ENCODE results near the gene SP7. TPM values are rescaled to one million over a fixed set of nuclear protein-coding genes. Genes with fewer than 3 reads are reported as not detected.
A peak's percentile ranks its signal among the peaks of the same experiment; 100 is the strongest.

The SP7 gene
- total RNA-seq, 1 donor from 2014 or later: 0.07 TPM

DNA sequence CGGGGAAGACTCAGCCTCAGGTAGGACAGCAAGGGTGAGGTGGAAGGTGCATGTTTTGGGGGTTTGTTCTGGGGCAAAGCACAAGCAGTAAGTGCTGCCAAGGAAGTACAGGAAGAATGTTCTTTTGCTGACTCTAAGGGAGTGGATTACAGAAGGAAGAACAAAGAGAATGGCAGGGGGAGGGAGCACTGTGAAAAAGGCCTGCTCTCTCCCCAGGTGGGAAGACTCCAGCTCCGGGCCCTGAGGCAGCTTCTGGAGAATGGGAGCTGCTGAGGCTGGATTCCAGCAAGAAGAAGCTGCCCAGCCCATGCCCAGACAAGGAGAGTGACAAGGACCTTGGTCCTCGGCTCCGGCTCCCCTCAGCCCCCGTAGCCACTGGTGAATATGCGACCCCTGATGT is 47.8 kb downstream of the SP7 start:
- Mint-ChIP-seq H3K4me1 (no peaks in the 10 kb centered on the region), H3K36me3 (ENCODE audit: low read depth) (peaks cover 19% of the 10 kb centered on the region), H3K27me3 (ENCODE audit: low read depth) (no peaks in the 10 kb centered on the region)

DNA sequence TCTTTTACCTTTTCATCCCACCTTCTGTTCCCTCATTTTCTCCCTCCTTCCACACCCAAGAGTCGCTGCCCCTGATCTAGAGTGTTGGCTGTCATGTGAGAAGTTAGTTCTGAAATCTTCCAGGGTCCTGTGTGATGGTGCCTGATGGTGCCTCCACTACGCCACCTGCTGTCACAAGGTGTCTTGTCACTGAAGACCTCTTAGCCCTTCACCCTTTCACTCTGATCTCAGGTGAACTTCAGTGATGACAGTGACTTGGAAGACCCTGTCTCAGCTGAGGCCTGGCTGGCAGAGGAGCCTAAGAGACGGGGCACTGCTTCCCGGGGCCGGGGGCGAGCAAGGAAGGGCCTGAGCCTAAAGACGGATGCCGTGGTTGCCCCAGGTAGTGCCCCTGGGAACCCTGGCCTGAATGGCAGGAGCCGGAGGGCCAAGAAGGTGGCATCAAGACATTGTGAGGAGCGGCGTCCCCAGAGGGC is 48.4 kb downstream of the SP7 start:
- peak overlapping the region; percentile 7 for H3K4me3 Mint-ChIP-seq
- TF ChIP-seq, protein P1, sequence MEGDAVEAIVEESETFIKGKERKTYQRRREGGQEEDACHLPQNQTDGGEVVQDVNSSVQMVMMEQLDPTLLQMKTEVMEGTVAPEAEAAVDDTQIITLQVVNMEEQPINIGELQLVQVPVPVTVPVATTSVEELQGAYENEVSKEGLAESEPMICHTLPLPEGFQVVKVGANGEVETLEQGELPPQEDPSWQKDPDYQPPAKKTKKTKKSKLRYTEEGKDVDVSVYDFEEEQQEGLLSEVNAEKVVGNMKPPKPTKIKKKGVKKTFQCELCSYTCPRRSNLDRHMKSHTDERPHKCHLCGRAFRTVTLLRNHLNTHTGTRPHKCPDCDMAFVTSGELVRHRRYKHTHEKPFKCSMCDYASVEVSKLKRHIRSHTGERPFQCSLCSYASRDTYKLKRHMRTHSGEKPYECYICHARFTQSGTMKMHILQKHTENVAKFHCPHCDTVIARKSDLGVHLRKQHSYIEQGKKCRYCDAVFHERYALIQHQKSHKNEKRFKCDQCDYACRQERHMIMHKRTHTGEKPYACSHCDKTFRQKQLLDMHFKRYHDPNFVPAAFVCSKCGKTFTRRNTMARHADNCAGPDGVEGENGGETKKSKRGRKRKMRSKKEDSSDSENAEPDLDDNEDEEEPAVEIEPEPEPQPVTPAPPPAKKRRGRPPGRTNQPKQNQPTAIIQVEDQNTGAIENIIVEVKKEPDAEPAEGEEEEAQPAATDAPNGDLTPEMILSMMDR (conservative IDR thresholded peaks at IDR 0.05): peak; percentile 73
- no peak overlapping the region for H3K27ac Mint-ChIP-seq (ENCODE audit: unreplicated experiment)
- no peaks in the 10 kb centered on the region for H3K27me3 Mint-ChIP-seq (ENCODE audit: low read depth)
- H3K4me1 Mint-ChIP-seq: no peaks in the 10 kb centered on the region
- peaks cover 15% of the 10 kb centered on the region for H3K36me3 Mint-ChIP-seq (ENCODE audit: low read depth)
- no peaks in the 10 kb centered on the region for H3K9me3 Mint-ChIP-seq
- DNase-seq (ENCODE audit: low read depth, low spot score): peak; percentile 56

More for the DNA sequence above, 47.8 kb downstream of the SP7 start:
- DNase-seq (ENCODE audit: low read depth, low spot score): no peak
- Mint-ChIP-seq H3K4me3 (no peak overlapping the region), H3K9me3 (no peaks in the 10 kb centered on the region), H3K27ac (ENCODE audit: unreplicated experiment) (no peak overlapping the region)
- TF ChIP-seq, protein P1 (conservative IDR thresholded peaks at IDR 0.05): no peak

DNA sequence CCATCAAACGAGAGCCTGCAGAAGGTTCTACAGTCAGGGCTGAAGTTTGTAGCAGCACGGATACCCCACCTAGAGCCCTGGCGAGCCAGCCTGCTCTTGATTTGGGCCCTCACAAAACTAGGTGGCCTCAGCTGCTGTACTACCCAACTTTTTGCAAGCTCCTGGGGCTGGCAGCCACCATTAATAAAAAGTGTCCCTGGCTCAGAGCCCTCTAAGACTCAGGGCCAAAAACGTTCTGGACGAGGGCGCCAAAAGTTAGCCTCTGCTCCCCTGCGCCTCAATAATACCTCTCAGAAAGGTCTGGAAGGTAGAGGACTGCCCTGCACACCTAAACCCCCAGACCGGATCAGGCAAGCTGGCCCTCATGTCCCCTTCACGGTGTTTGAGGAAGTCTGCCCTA is 49.7 kb downstream of the SP7 start:
- H3K9me3 Mint-ChIP-seq: no peaks in the 10 kb centered on the region
- no peak overlapping the region for H3K4me3 Mint-ChIP-seq
- peaks cover 13% of the 10 kb centered on the region for H3K36me3 Mint-ChIP-seq (ENCODE audit: low read depth)
- TF ChIP-seq, protein P1 (conservative IDR thresholded peaks at IDR 0.05): no peak
- H3K4me1 Mint-ChIP-seq: no peaks in the 10 kb centered on the region
- no peak overlapping the region for H3K27ac Mint-ChIP-seq (ENCODE audit: unreplicated experiment)
- no peak for DNase-seq (ENCODE audit: low read depth, low spot score)
- no peaks in the 10 kb centered on the region for H3K27me3 Mint-ChIP-seq (ENCODE audit: low read depth)

DNA sequence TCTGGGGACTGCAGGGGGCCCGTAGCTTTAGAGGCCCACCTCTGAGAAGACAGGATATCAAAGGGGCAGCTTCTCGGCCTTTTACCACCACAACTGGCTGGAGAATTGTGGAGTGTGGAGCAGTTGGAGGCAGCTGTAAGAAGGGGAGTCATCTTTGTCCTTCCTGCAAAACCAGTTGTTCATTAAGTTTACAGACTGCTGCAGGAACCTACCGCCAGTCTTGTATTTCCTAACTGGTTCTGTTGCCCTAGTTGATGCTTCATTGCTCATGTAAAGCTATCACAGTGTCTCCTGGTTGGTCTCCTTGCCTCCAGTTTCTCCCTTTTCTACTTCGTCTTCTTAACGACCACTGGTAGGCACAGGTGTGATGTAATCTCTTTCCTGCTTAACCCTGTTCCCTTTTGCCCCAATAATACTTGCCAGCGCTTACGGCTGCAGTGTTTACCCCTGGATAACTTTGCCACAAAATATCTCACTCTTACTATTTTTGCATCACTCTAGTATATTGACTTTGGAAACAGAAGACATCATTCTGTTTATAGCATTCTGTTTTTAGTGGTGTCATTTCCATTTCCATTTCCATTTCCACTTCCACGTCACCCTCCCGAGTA is 56.2 kb downstream of the SP7 start:
- no peaks in the 10 kb centered on the region for H3K27me3 Mint-ChIP-seq (ENCODE audit: low read depth)
- H3K4me1 Mint-ChIP-seq: no peaks in the 10 kb centered on the region
- peaks cover 11% of the 10 kb centered on the region for H3K36me3 Mint-ChIP-seq (ENCODE audit: low read depth)
- DNase-seq (ENCODE audit: low read depth, low spot score): no peak
- H3K27ac Mint-ChIP-seq (ENCODE audit: unreplicated experiment): peak overlapping the region; percentile 69
- TF ChIP-seq, protein P1 (conservative IDR thresholded peaks at IDR 0.05): no peak
- no peaks in the 10 kb centered on the region for H3K9me3 Mint-ChIP-seq
- H3K4me3 Mint-ChIP-seq: no peak overlapping the region

DNA sequence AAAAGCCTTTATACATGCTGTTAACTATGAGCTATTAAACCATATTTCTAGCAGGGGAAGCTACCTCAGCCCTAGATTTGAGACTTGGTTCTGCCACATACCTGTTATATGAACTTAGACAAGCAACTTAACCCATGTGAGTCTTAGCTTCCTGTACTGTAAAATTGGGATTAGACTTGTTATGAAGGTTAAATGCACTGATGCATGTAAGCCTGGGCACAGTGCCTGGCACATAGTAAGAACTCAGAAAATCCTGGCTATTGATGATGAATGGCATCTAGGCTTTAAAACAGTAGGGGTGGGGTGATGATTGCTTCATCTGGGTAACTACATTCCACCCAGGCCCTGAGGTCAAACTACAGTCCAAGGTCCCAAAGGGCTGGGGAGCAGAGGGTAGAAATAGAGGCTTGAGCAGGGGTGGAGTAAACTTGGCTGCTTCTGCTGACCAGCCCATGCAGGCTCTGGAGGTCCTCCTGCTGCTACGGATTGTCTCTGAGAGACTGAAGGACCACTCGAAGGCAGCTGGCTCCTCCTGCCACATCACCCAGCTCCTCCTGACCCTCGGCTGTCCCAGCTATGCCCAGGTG is 56.8 kb downstream of the SP7 start:
- TF ChIP-seq, protein P1 (conservative IDR thresholded peaks at IDR 0.05): no peak
- no peaks in the 10 kb centered on the region for H3K9me3 Mint-ChIP-seq
- no peak overlapping the region for H3K4me3 Mint-ChIP-seq
- no peaks in the 10 kb centered on the region for H3K4me1 Mint-ChIP-seq
- no peaks in the 10 kb centered on the region for H3K27me3 Mint-ChIP-seq (ENCODE audit: low read depth)
- no peak for DNase-seq (ENCODE audit: low read depth, low spot score)
- peaks cover 17% of the 10 kb centered on the region for H3K36me3 Mint-ChIP-seq (ENCODE audit: low read depth)
- no peak overlapping the region for H3K27ac Mint-ChIP-seq (ENCODE audit: unreplicated experiment)
